HG02870 (cell line): ENCODE measurements around the gene ITCH.
"Not testable (repeated sequence)": the region's sequence is repeated elsewhere in the genome, so short reads cannot be mapped to it uniquely, and the experiment has no call there.

Source experiments
- ATAC-seq: cut with Tn5 transposase; IDR thresholded peaks from one replicate; pipeline ENCODE4 v1.9.1; 2021; ENCODE audit warnings: mild to moderate bottlenecking, moderate library complexity; ENCODE audit not compliant: unreplicated experiment

Gene ITCH

DNA sequence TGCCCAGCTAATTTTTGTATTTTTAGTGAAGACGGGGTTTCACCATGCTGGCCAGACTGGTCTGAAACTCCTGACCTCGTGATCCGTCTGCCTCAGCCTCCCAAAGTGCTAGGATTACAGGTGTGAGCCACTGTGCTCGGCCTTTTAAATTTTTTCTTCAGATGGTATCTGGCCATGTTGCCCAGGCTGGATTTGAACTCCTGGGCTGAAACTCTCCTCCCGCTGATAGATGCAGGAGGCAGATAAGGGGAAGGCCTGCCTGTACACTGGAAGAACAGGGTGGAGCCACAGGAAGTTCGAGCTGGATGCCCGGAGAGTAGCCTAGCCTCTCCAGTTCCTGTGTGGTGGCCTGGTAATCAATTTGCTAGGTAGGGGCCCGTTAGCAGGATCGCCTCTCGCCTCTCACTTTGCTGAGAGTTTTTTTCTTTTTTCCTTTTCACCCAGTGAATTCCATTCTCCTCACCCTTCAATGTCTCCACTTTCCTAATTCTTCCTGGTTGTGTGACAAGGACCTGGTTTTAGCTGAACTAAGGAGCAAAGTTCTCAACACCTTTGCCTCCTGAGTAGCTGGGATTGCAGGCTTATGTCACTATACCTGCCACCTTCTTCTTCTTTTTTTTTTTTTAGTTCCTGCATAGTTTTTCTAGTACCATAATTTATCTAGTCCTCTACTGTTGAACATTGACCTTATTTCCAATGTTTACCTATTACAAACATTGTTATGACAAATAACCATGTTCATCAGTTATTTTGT, 19.4 kb upstream of the ITCH start:
- no peak for ATAC-seq

DNA sequence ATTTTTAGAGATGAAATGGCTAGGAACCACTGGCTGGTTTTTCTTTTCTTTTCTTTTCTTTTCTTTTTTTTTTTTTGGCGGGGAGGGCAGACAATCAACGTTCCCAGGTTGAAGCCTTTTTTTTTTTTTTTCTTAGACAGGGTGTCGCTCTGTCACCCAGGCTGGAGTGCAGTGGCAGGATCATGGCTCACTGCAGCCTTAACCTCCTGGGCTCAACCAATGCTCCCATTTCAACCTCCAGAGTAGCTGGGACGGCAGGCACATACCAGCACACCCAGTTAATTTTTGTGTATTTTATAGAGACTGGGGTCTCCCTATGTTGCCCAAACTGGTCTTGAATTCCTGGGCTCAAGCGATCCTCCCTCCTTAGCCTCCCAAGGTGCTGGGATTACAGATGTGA, 18.8 kb upstream of the ITCH start:
- no peak for ATAC-seq

DNA sequence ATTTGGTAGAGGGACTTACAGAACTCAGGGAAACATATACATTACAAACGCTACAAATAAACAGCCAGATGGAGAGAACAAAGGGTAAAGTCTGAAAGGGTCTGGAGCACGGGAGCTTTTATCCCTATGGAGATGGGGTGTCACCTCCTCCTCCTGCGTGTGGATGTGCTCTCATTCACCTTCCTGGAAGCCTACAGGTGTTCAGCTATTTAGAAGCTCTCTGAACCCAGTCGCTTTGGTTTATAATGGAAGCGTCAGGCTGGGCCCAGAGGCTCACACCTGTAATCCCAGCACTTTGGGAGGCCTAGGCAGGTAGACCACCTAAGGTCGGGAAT, 17.7 kb upstream of the ITCH start:
- ATAC-seq, result no peak

DNA sequence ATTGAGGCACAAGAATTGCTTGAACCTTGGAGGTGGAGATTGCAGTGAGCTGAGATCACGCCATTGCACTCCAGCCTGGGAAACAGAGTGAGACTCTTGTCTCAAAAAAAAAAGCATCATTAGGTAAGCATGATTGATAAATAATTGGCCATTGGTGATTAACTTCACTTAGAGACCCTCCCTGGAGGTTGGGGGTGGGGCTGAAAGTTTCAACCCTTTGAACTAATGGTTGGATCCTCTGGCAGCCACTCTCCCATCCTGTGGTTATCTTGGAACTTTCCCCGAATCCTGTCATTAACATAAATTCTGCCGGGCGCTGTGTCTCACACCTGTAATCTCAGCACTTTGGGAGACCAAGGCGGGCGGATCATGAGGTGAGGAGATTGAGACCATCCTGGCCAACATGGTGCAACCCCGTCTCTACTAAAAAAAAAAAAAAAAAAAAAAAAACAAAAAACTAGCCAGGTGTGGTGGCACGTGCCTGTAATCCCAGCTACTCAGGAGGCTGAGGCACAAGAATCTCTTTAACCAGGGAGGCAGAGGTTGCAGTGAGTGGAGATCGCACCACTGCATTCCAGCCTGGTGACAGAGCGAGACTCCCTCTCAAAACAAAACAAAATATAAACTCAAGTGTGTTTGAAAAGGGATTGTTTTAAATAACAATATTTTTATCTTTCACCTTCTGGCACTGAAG, 17.1 kb upstream of the ITCH start:
- ATAC-seq, result not testable (repeated sequence)

DNA sequence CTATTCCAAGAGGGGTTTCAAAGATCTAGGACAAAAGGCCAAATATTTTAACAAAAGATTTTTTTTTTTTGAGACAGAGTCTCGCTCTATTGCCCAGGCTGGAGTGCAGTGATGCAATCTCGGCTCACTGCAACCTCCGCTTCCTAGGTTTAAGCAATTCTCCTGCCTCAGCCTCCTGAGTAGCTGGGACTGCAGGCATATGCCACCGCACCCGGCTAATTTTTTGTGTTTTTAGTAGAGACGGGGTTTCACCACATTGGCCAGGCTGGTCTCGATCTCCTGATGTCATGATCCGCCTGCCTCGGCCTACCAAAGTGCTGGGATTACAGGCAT, 16.6 kb upstream of the ITCH start:
- not testable (repeated sequence) for ATAC-seq

DNA sequence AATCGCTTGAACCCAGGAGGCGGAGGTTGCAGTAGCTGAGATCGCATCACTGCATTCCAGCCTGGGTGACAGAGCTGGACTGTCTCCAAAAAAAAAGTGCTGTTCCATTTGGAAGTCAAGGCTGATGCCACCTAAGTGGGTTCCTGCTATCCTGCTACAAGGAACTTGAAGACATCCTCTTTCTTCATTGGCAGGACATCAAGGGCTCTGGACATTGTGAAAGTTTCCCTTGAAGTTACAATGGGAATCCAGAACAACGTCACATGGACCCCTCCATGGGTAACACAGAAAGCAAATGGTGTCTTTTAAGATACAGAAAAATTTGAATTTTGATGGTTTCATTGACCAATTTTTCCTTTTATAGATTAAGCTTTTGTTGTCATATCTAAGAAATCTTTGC, 15.5 kb upstream of the ITCH start:
- no peak for ATAC-seq

DNA sequence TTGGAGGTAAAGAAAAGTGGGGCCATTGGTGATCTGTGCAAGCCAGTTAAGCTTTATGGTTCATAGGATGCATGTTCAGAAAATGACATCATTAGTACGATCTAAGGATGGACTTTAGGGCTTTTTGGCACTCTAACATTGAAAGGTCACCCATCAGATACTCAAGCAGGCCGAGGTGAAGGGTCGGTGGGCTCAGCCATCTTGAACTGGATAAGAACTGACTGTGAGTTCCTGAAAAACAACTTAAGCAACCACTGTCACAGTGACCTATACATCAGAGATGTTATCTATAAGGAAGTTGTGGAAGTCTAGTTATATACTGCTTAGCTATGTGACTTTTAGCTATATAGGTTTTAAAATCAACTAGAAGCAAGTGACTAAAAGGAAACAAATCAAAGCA, 13.0 kb upstream of the ITCH start:
- ATAC-seq, result no peak

DNA sequence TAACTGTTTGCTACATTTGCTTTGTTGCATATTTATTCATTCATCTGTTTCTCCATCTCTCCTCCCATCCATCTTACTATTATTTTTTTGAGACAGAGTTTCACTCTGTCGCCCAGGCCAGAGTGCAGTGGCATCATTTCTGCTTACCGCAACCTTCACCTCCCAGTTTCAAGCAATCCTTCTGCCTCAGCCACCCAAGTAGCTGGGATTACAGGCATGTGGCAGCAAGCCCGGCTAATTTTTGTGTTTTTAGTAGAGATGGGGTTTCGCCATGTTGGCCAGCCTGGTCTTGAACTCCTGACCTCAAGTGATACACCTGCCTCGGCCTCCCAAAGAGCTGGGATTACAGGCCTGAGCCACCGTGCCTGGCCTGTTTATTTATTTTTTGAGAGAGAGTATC, 9.6 kb upstream of the ITCH start:
- ATAC-seq, result not testable (repeated sequence)

DNA sequence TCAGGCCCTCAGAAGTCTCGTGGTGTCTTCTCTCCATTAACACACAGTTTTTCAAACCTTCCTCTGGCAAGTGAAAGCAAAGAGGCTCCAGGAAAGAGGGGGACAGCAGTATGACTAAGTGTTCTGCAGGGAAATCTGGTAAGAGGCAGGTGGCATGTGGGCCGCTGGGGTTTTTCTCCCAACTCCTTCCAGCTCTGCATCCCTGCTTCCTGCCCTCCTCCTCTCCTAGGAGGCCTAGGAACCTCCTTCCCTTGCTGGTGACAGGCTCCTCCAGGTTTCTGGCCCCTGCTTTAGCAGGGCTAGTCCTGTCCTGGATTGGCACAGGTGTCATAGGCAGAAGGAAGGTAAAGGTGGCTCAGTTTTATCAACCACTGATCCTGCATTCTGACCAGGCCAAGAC, 7.6 kb upstream of the ITCH start:
- ATAC-seq, result no peak

DNA sequence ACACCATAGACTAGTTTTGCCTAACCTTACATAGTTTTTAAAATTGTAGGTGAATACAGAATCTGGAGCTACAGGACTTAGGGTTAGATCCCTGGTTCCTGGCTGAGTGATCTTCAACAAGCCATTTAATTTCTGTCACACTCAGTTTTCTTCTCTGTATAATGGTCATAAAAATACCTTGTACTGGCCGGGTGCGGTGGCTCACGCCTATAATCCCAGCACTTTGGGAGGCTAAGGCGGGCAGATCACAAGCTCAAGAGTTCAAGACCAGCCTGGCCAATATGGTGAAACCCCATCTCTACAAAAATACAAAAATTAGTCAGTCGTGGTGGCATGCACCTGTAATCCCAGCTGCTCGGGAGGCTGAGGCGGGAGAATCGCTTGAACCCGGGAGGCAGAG, 3.3 kb upstream of the ITCH start:
- ATAC-seq, result not testable (repeated sequence)

DNA sequence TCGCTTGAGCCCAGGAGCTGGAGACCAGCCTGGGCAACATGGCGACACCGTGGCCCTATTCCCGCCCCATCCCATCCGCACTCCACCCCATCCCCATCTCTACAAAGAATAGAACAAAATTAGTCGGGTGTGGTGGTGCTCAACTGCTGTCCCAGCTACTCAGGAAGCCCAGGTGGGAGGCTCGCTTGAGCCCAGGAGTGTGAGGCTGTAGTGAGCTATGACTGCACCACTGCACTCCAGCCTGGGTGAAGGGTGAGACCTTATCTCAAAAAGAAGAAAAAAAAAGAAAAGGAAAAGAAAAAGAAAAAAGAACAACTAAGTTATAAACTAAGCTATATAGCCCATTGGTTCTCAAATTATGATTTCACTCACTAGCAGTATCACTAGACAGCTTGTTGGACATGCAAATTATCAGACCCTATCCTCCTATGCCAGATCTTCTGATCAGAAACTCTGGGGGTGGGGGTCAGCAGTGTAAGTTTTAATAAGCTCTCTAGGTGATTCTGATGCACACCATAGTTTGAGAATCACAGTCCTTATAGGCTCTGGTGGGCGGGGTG, 491 bp upstream of the ITCH start:
- ATAC-seq, result peak; percentile 7

DNA sequence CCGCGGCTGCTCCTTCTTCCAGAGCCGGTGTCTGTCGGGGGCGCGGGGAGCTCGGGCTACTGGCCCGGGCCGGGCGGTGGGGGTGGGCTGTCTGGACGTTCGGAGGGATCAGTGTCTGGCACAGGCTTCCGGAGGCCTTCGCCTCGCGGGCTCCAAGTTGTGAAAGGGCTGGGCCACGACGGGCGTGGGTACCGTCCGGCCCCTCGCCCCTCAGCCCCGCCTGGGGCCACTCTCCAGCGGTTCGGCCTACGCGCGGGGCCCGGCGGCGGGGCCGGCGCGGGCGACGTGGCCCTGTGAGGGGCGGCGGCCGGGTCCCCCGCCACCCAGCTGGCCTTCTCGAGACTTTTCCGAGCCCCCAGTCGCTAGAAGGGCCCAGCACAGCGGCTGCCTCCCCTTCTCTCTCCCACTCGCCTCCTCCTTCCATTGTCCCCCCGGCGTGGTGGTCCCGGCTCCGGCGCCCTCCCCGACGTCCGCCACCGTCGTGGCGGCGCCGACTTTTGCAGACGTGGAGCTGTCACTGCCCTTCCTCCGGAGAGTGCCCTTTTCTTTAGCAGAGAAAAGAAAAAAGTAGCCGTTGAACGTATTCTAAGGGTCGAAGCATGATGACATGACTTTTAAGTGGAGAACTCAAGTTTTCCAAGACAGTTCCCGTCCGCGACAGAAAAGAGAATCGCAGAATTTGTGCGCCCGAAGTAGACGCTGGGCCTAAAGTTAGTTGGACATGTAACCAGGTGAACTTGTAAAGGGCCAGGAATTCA, 571 bp downstream of the ITCH start:
- peak; percentile 31 for ATAC-seq

DNA sequence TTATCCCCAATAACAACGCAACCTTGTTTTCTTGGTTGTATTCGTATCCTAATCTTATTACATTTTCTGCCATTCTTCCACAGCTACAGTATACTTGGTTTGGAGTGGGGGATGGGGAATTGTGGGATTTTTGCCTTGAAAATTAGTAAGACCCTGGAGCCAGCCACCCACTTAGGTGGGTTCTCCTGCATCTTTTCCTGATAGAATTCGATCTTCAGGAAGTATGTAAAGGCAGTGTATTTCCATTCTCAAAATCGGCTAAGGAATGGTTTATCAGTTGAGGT, 1.1 kb downstream of the ITCH start:
- ATAC-seq, result no peak

DNA sequence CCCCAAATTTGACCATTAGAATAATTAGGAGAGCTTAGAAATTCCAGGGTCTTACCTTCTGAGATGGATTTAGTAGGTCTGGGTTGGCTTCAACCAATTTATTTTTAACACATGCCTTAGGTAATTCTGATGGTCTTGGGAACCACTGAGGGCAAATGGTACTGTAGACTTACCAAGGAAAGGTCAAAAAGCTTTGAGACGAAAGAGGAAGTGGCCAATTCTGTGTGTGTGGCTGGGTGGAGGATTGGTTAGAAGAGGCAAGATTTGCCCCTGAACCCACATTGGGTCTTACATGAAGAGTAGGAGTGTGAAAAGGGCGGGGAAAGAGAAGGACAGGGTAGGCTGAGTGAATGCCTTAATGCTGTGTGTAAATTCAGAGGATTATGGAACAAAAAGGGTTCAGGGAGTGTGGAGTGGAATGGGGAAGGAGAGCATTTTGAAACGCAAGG, 2.7 kb downstream of the ITCH start:
- ATAC-seq, result peak; percentile 40

DNA sequence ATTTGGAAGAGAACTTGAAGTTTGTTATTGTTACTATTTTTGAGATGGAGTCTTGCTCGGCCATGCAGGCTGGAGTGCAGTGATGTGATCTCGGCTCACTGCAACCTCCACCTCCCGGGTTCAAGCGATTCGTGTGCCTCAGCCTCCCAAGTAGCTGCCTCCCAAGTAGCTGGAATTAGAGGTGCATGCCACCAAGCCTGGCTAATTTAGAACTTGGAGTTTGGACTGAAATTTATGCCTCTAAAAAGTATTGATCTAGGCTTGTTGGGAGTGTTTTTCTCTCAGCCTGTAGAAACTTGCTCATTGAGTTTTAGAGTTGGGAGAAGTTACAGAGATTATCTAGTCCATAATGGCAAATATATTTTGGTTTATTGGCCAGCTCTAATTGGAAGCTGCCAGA, 4.1 kb downstream of the ITCH start:
- no peak for ATAC-seq

DNA sequence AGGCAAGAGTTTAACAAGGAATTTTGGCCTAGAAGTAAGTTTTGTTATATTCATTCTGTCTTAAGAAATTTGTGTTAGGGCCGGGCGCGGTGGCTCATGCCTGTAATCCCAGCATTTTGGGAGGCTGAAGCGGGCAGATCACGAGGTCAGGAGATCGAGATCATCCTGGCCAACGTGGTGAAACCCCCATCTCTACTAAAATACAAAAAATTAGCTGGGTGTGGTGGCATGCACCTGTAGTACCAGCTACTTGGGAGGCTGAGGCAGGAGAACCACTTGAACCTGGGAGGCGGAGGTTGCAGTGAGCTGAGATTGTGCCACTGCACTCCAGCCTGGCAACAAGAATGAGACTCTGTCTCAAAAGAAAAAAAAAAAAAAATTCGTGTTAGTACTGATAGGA, 4.8 kb downstream of the ITCH start:
- not testable (repeated sequence) for ATAC-seq

DNA sequence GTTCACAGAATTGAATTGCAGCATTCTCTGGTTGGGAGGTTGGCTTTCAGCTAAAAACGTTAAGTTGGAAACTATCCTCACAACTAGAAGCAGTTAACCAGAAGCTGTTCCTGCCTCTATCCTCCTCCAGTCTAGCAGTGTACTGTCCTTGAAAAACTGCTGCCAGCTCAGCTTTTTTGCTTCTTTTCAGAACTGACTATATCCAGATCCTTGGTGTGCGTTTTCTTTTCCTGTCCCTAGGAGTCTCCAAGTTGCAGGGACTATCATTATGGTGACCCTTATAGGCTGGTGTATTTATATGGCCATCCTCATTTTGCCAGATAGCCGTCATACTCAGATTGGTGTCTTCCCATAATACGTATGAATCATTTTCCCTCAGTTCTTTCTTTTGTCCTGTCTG, 5.5 kb downstream of the ITCH start:
- ATAC-seq, result no peak

DNA sequence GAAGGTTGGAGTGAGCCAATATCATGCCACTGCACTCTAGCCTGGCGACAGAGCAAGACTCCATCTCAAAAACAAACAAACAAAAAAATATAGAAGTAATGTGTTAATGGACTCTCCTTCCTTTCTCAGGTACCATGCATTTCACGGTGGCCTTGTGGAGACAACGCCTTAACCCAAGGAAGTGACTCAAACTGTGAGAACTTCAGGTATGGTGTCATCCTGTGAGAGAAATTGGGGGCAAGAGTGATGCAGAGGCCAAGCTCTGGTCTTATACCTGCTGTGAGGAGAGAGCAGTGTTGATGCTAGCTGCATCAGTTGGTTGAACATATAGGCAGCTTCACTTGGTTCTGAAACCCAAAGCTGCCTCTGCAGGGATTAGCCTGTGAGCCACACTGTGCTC, 6.2 kb downstream of the ITCH start:
- ATAC-seq, result no peak

DNA sequence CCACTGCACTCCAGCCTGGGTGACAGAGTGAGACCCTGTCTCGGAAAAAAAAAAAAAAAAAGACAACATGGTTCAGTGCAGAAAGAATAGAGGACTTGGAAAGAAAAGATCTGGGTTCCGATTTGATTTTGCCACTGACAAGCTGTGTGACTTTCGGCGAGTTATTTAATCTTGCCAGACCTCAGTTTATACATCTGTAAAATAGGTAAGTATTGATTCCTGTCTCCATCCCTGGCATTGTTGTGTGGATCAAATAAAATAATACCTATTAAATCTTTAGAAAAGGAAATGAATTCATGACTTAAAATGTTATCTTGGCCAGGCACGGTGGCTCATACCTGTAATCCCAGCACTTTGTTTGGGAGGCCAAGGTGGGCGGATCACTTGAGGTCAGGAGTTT, 7.0 kb downstream of the ITCH start:
- no peak for ATAC-seq

DNA sequence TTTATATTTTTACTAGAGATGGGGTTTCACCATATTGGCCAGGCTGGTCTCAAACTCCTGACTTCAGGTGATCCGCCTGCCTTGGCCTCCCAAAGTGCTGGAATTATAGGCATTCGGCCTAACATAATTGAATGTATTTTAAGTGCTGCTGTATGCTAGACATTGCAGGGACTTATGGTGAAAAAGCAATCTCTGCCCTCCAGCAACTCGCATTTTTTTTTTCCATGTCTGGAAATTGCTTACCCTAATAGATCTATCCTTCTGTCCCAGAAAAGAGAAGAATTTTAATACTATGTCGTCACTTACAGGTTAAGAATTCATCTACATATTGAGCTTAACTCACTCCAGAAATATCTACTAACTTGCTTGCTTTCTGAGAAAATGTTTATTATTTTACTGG, 10.4 kb downstream of the ITCH start:
- ATAC-seq, result no peak

DNA sequence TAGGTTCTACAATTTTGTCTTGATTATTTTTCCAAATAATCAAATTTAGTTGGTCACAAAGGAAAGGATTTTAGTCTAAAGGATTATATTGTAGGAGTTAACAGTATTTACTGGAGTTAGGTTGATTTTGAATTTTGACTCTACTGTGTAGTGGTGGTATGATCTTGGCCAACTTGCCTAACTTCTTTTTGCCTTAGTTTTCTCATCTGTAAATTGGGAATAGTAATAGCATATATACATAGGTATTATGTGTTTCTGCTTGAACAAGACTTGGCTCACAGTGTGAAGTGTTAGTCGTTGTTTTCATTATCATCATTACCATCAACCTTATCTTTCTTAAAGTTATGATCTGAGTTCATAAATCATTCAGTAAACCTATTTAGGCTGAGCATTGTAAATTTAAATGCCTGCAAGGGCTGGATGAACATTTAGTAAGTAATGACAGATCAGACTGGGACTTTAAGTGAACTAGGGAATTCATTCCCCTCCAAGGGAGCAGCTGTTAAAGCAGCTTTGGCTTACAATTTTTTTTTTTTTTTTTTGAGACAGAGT, 11.2 kb downstream of the ITCH start:
- ATAC-seq, result no peak

DNA sequence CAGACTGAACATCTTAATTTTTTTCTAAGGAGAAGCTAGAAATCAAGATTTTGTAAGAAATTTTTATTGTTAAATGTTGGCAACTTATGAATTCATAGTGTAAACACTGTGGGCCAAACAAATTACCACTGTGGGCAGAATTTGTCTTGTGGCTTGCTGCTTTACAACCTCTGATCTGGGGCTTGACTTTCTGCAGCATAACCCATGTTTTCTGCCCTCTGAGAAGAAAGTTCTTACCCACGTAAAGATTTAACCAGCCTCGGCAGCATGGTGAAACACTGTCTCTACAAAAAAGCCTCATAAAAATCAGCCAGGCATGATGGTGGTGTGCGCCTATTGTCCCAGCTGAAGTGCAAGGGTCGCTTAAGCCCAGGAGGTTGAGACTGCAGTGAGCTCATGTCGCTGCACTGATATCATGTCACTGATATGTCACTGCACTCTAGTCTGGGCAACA, 12.9 kb downstream of the ITCH start:
- no peak for ATAC-seq
